Neural cell (in vitro differentiated cells): ENCODE results near the gene PTCSC3.

Experiments used
- CTCF ChIP-seq: fragments of 450-650 bp; IDR thresholded peaks from 2 replicates; pipeline ENCODE4 v1.5.1; 2014; ENCODE audit warnings: antibody characterized with exemption, mild to moderate bottlenecking, moderate library complexity; ENCODE audit not compliant: poor library complexity, severe bottlenecking
- EP300 ChIP-seq: fragments of 450-650 bp; conservative IDR thresholded peaks from 2 replicates; pipeline ENCODE4 v1.6.1; 2014; ENCODE audit warnings: antibody characterized with exemption, mild to moderate bottlenecking, moderate library complexity; ENCODE audit not compliant: poor library complexity, severe bottlenecking
- EZH2 ChIP-seq: fragments of 200-600, 300-800 bp; shearing (Covaris generic), sonication (generic); IDR thresholded peaks from 2 replicates; pipeline ENCODE4 v1.6.1; 2014; ENCODE audit warnings: antibody characterized with exemption, low read length, borderline replicate concordance, mild to moderate bottlenecking; ENCODE audit not compliant: insufficient read depth, poor library complexity, severe bottlenecking
- MXI1 ChIP-seq: fragments of 450-650 bp; conservative IDR thresholded peaks from 2 replicates; pipeline ENCODE4 v1.6.1; 2014; ENCODE audit warnings: antibody characterized with exemption, mild to moderate bottlenecking; ENCODE audit not compliant: poor library complexity, severe bottlenecking
- POLR2AphosphoS5 ChIP-seq: IDR thresholded peaks from 2 replicates; pipeline ENCODE4 v1.6.1; 2012
- RAD21 ChIP-seq: fragments of 450-650 bp; conservative IDR thresholded peaks from 2 replicates; pipeline ENCODE4 v1.6.1; 2014; ENCODE audit warnings: antibody characterized with exemption, mild to moderate bottlenecking, moderate library complexity

GRCh38 chr14:36208690-36209278 is 32.3 kb upstream of the PTCSC3 start:
- TF ChIP-seq MXI1 (no peak), EP300 (no peak), CTCF (no peak), EZH2 (no peak), POLR2AphosphoS5 (no peak), RAD21 (no peak)
